Epithelial cell of proximal tubule (primary cell): ENCODE data around the gene B4GALNT4. TPM values are rescaled to one million over a fixed set of nuclear protein-coding genes. Genes with fewer than 3 reads are reported as not detected.
"Not testable (repeated sequence)": the region's sequence is repeated elsewhere in the genome, so short reads cannot be mapped to it uniquely, and the experiment has no call there.

ENCODE experiments used
- DNase-seq: peaks from one replicate; pipeline ENCODE4 v3.0.0-alpha.2; 2011; ENCODE audit warnings: low read depth
- H3K4me3 ChIP-seq: 2 replicates; pipeline ENCODE4 v1.5.1; 2011; ENCODE audit warnings: low read depth, mild to moderate bottlenecking, low read length
- CTCF ChIP-seq: conservative IDR thresholded peaks from 2 replicates; pipeline ENCODE4 v1.5.1; 2012; ENCODE audit warnings: low read depth, mild to moderate bottlenecking, low read length
- total RNA-seq: library from RNA; depleted of rRNA; stranded (reverse); fragments of >200 nt; gene quantifications from 2 replicates; pipeline ENCODE4 v1.2.3, GENCODE V29; 2015

B4GALNT4 gene
- total RNA-seq, 1 donor from 2014 or later: 24.4 TPM

- no peak for TF ChIP-seq CTCF
- no peak for DNase-seq
- no peak overlapping the region for H3K4me3 ChIP-seq
Observed at GRCh38 chr11:420054-420910, 51.0 kb downstream of the B4GALNT4 start.

GRCh38 chr11:420911-421321 is 51.6 kb downstream of the B4GALNT4 start:
- no peak overlapping the region for H3K4me3 ChIP-seq
- DNase-seq: no peak
- no peak for TF ChIP-seq CTCF

GRCh38 chr11:422249-422656 is 53.0 kb downstream of the B4GALNT4 start:
- TF ChIP-seq CTCF: no peak
- DNase-seq: no peak
- H3K4me3 ChIP-seq: no peak overlapping the region

GRCh38 chr11:424232-424631 is 54.9 kb downstream of the B4GALNT4 start:
- DNase-seq: no peak
- no peak for TF ChIP-seq CTCF
- no peak overlapping the region for H3K4me3 ChIP-seq

- not testable (repeated sequence) for DNase-seq, H3K4me3 ChIP-seq
Observed at GRCh38 chr11:424766-425165, 55.5 kb downstream of the B4GALNT4 start.

GRCh38 chr11:425301-425700 is 56.0 kb downstream of the B4GALNT4 start:
- TF ChIP-seq CTCF: no peak
- DNase-seq: no peak
- no peak overlapping the region for H3K4me3 ChIP-seq

- DNase-seq: no peak
- TF ChIP-seq CTCF: no peak
- H3K4me3 ChIP-seq: no peak overlapping the region
Observed at GRCh38 chr11:426851-427250, 57.6 kb downstream of the B4GALNT4 start.
